ENCODE results near the gene SYTL2.
"Not testable (repeated sequence)": the region's sequence is repeated elsewhere in the genome, so short reads cannot be mapped to it uniquely, and the experiment has no call there.

DNA sequence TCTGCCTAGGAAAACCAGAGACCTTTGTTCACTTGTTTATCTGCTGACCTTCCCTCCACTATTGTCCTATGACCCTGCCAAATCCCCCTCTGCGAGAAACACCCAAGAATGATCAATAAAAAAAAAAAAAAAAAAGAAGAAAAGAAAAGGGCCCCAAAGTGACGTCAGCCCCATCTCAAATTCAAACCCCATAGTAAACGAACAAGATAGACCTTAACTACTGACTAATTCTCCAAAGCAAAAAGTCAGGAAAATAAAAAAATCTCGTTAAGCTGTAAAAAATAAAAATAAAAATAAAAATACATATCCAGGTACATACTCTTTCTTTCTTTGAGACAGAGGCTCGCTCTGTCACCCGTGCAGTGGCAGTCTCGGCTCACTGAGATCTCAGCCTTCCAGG, 42.6 kb upstream of the SYTL2 start:
- TF ChIP-seq, protein P1, sequence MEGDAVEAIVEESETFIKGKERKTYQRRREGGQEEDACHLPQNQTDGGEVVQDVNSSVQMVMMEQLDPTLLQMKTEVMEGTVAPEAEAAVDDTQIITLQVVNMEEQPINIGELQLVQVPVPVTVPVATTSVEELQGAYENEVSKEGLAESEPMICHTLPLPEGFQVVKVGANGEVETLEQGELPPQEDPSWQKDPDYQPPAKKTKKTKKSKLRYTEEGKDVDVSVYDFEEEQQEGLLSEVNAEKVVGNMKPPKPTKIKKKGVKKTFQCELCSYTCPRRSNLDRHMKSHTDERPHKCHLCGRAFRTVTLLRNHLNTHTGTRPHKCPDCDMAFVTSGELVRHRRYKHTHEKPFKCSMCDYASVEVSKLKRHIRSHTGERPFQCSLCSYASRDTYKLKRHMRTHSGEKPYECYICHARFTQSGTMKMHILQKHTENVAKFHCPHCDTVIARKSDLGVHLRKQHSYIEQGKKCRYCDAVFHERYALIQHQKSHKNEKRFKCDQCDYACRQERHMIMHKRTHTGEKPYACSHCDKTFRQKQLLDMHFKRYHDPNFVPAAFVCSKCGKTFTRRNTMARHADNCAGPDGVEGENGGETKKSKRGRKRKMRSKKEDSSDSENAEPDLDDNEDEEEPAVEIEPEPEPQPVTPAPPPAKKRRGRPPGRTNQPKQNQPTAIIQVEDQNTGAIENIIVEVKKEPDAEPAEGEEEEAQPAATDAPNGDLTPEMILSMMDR (conservative IDR thresholded peaks at IDR 0.05), result not testable (repeated sequence)
- not testable (repeated sequence) for TF ChIP-seq ZFX (IDR thresholded peaks at IDR 0.05)
